ENCODE data around the gene MON1A.
A peak's percentile ranks its signal among the peaks of the same experiment; 100 is the strongest.
"Not testable (repeated sequence)": the region's sequence is repeated elsewhere in the genome, so short reads cannot be mapped to it uniquely, and the experiment has no call there.

Gene MON1A

DNA sequence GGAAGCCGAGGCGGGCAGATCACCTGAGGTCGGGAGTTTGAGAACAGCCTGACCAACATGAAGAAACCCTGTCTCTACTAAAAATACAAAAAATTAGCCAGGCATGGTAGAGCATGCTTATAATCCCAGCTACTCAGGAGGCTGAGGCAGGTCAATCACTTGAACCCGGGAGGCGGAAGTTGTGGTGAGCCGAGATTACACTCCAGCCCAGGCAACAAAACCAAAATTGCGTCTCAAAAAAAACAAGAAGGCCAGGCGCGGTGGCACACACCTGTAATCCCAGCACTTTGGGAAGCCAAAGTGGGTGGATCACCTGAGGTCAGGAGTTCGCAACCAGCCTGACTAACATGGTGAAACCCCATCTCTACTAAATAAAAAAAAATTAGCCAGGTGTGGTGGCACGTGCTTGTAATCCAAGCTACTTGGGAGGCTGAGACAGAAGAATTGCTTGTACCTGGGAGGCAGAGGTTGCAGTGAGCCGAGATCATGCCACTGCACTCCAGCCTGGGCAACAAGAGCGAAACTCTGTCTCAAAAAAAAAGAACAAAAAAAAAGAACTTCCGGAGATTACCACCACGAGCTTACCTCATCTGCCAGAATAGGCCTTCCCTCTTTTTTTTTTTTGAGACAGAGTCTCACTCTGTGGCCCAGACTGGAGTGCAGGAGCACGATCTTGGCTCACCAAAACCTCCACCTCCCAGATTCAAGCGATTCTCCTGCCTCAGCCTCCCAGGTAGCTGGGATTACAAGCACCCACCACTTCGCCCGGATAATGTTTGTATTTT, 11.6 kb downstream of the MON1A start:
- H3K4me3 ChIP-seq (ENCODE audit: low read depth, low read length); H3K4me1 ChIP-seq (ENCODE audit: control insufficient read depth, insufficient read depth, low read length); H3K27me3 ChIP-seq (ENCODE audit: control insufficient read depth, insufficient read depth, low read length); H3K36me3 ChIP-seq (ENCODE audit: control insufficient read depth, insufficient read depth, low read length); H3K9ac ChIP-seq (ENCODE audit: low read depth, low read length); H3K9me3 ChIP-seq (ENCODE audit: control insufficient read depth, insufficient read depth, low read length); H3K27ac ChIP-seq (ENCODE audit: low read depth, low read length): not testable (repeated sequence)

DNA sequence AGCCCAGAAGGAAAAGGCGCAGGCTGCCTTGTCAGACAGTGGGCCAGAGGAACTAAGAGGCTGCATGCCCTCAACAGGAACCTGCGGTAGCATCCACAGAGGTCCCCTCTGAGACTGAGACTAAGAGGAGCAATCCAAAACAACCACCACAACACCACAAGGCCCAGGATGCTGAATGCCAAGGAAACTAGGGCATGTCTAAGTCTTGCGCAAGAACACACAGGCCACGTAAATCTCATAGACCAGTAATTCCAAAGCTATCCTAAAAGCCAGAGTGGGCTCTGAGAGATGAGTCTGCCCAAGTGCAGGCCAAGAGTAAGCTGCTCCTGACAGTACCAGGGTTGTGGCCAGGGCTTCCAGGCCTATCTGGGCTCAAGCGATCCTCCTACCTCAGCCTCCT, 12.9 kb downstream of the MON1A start:
- H3K27ac ChIP-seq (ENCODE audit: low read depth, low read length) = no peak overlapping the region
- no peaks in the 10 kb centered on the region for H3K9me3 ChIP-seq (ENCODE audit: control insufficient read depth, insufficient read depth, low read length)
- H3K4me1 ChIP-seq (ENCODE audit: control insufficient read depth, insufficient read depth, low read length) = no peaks in the 10 kb centered on the region
- no peak overlapping the region for H3K9ac ChIP-seq (ENCODE audit: low read depth, low read length)
- no peaks in the 10 kb centered on the region for H3K27me3 ChIP-seq (ENCODE audit: control insufficient read depth, insufficient read depth, low read length)
- no peaks in the 10 kb centered on the region for H3K36me3 ChIP-seq (ENCODE audit: control insufficient read depth, insufficient read depth, low read length)
- H3K4me3 ChIP-seq (ENCODE audit: low read depth, low read length) = no peak overlapping the region

DNA sequence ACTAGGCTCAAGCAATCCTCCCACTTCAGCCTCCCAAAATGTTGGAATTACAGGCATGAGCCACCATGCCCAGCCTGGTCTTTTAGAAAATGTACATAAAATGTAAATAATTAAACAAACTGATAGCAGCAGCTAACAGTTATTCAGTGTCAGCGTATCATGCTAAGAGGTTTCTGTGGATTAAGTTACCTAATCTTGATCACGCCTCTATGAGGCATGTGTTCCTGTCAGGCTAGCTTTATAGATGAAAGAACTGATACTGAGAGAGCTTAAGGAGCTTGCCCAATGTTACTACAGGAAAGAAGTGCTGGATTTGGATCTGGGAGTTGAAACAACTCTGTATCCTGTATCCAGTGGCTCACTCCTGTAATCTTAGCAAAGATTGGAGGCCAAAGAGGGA, 14.7 kb downstream of the MON1A start:
- no peak overlapping the region for H3K9ac ChIP-seq (ENCODE audit: low read depth, low read length)
- H3K4me3 ChIP-seq (ENCODE audit: low read depth, low read length) = no peak overlapping the region
- H3K4me1 ChIP-seq (ENCODE audit: control insufficient read depth, insufficient read depth, low read length) = peaks cover 13% of the 10 kb centered on the region
- no peaks in the 10 kb centered on the region for H3K36me3 ChIP-seq (ENCODE audit: control insufficient read depth, insufficient read depth, low read length)
- no peak overlapping the region for H3K27ac ChIP-seq (ENCODE audit: low read depth, low read length)
- H3K27me3 ChIP-seq (ENCODE audit: control insufficient read depth, insufficient read depth, low read length) = no peaks in the 10 kb centered on the region; the same call in 1 of the 2 replicates
- no peaks in the 10 kb centered on the region for H3K9me3 ChIP-seq (ENCODE audit: control insufficient read depth, insufficient read depth, low read length)

DNA sequence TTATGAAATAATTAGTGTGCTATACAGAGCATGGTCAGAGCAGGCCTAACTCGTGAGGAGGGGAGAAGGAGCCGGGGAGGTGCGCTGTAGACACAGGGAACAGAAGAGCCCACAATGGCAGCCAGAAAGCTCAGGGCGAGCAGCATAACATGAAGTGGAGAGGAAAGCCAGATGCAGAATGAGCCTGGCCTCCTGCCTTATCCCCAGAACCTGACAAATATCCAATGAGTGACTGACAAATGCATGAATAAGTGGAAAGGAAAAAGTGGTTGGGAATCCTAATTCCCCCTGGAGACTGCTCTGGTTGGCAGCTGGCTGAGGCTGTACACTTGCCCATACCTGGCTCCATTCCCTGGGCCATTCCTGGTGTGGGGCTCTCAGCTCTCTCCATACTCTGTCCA, 16.7 kb downstream of the MON1A start:
- Histone ChIP-seq H3K36me3 (ENCODE audit: control insufficient read depth, insufficient read depth, low read length) (no peaks in the 10 kb centered on the region), H3K27ac (ENCODE audit: low read depth, low read length) (no peak overlapping the region), H3K27me3 (ENCODE audit: control insufficient read depth, insufficient read depth, low read length) (peaks cover 12% of the 10 kb centered on the region), H3K4me1 (ENCODE audit: control insufficient read depth, insufficient read depth, low read length) (peaks cover 24% of the 10 kb centered on the region), H3K4me3 (ENCODE audit: low read depth, low read length) (no peak overlapping the region), H3K9ac (ENCODE audit: low read depth, low read length) (no peak overlapping the region), H3K9me3 (ENCODE audit: control insufficient read depth, insufficient read depth, low read length) (no peaks in the 10 kb centered on the region)

DNA sequence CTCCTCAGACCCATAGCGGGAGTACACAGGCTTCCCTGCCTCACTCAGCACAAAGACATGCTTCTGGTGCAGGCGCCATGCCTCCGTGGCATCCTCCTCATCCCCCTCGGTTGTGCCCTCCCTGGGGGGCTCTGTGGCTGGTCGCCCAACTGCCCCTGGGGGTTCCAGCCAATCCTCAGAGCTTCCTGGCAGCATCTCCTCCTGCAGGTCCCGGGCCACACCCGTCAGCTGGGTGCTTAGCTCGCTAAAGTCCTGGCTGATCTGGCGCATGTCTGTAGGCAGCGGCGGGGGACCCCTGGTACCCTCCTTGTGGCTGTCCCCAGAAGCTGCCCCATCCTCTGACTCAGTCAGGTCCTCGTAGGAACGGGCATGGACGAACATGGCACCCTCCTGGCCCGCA, 18.0 kb downstream of the MON1A start:
- Histone ChIP-seq H3K36me3 (ENCODE audit: control insufficient read depth, insufficient read depth, low read length) (no peaks in the 10 kb centered on the region), H3K9me3 (ENCODE audit: control insufficient read depth, insufficient read depth, low read length) (no peaks in the 10 kb centered on the region), H3K4me3 (ENCODE audit: low read depth, low read length) (no peak overlapping the region), H3K27ac (ENCODE audit: low read depth, low read length) (no peak overlapping the region), H3K9ac (ENCODE audit: low read depth, low read length) (no peak overlapping the region), H3K4me1 (ENCODE audit: control insufficient read depth, insufficient read depth, low read length) (peaks cover 25% of the 10 kb centered on the region), H3K27me3 (ENCODE audit: control insufficient read depth, insufficient read depth, low read length) (peaks cover 12% of the 10 kb centered on the region)

DNA sequence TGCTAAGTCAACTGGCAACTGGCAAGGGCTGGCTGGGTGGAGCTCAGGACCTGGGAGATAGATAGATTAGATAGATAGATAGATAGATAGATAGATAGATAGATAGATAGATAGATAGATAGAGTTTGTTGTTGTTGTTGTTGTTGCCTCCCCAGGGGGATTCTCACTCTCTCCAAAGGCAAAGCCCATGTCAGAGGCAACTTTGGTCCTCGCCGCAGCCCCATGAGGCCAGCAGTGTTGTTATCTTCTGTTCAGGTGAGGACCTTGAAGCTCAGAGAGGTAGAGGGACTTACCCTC, 18.5 kb downstream of the MON1A start:
- peaks cover 12% of the 10 kb centered on the region for H3K27me3 ChIP-seq (ENCODE audit: control insufficient read depth, insufficient read depth, low read length)
- no peaks in the 10 kb centered on the region for H3K36me3 ChIP-seq (ENCODE audit: control insufficient read depth, insufficient read depth, low read length)
- H3K27ac ChIP-seq (ENCODE audit: low read depth, low read length) = no peak overlapping the region
- H3K9ac ChIP-seq (ENCODE audit: low read depth, low read length) = no peak overlapping the region
- H3K4me3 ChIP-seq (ENCODE audit: low read depth, low read length) = peak overlapping the region; percentile 50; the same call in 1 of the 2 replicates
- peaks cover 29% of the 10 kb centered on the region for H3K4me1 ChIP-seq (ENCODE audit: control insufficient read depth, insufficient read depth, low read length)
- H3K9me3 ChIP-seq (ENCODE audit: control insufficient read depth, insufficient read depth, low read length) = no peaks in the 10 kb centered on the region

DNA sequence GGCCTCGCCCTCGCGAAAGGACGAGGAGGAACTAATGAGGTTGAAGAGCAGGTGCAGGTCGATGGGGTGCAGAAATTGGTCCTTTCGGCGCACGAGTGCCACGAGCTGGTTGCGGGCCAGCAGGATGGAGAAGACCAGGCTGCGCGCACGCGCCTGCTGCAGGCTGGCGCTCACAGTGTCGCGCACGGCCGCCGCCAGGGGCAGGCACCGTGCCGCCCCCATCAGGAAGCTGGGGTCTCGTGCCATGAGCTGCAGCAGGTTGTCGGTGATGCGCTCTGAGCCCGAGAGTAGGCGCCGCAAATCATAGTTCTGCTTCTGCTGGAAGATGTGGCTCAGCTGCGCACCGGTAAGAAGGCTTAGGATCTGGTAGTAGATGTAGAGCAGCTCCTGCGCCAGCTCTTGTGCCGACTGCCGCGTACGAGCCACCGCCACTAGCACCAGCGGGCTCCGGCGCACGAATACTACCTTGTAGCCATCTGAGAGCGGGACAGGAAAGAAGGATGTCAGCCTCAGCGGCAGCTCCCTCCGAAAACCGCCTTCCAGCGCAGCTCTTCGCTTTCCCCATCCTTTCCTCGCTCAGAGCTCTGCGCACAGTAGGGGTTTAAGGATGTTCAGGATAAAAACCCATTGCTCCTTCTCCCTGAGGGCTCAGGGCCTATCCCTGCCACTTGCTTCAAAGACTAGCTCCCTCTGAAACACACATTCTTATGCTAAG, 19.0 kb downstream of the MON1A start:
- peaks cover 12% of the 10 kb centered on the region for H3K27me3 ChIP-seq (ENCODE audit: control insufficient read depth, insufficient read depth, low read length)
- H3K36me3 ChIP-seq (ENCODE audit: control insufficient read depth, insufficient read depth, low read length) = no peaks in the 10 kb centered on the region

DNA sequence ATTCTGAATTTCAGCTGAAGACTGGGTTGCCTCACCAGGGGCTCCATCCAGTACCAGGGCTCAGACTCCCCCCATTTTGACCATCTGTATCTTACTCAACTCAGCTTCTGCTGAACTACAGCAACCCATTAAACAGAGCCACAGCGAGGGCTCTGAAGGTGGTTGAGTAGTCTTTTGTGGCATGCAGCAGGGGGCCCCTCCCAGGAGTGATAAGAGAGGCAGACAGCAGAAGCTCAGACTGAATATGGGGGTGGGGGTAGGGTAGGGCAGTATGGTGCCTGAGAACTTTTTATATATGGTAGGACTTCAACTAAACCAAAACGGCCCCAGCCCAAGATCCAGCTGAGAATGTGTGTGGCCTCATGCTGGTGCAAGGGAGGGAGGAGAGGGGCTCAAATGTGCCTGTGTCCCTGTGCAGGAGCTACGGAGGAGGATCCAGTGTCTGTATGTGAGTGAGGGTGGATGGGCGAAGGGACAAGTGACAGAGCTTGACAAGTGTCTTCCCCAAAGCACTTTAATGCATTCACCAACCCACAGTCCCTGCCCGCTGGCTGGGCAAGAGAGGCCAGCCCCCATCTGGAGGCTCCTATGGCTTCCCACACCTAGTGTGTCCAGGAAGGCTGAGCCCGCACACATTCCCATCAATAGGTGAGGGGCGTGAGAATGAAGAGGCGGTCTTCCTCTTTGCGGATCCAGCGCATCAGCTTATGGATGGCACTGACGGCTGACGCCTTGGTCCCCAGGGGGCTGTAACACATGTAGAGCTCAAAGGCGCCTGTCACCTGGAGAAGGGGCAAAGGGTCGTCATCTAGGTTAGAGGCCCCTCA, 21.0 kb downstream of the MON1A start:
- Histone ChIP-seq H3K27me3 (ENCODE audit: control insufficient read depth, insufficient read depth, low read length) (peaks cover 12% of the 10 kb centered on the region), H3K4me3 (ENCODE audit: low read depth, low read length) (no peak overlapping the region), H3K27ac (ENCODE audit: low read depth, low read length) (no peak overlapping the region), H3K4me1 (ENCODE audit: control insufficient read depth, insufficient read depth, low read length) (peaks cover 38% of the 10 kb centered on the region), H3K9ac (ENCODE audit: low read depth, low read length) (no peak overlapping the region), H3K9me3 (ENCODE audit: control insufficient read depth, insufficient read depth, low read length) (no peaks in the 10 kb centered on the region), H3K36me3 (ENCODE audit: control insufficient read depth, insufficient read depth, low read length) (no peaks in the 10 kb centered on the region)

More for the DNA sequence above, 19.0 kb downstream of the MON1A start:
- Histone ChIP-seq H3K4me3 (ENCODE audit: low read depth, low read length) (peak overlapping the region; percentile 50), H3K9ac (ENCODE audit: low read depth, low read length) (no peak overlapping the region), H3K4me1 (ENCODE audit: control insufficient read depth, insufficient read depth, low read length) (peaks cover 34% of the 10 kb centered on the region), H3K27ac (ENCODE audit: low read depth, low read length) (no peak overlapping the region), H3K9me3 (ENCODE audit: control insufficient read depth, insufficient read depth, low read length) (no peaks in the 10 kb centered on the region)

DNA sequence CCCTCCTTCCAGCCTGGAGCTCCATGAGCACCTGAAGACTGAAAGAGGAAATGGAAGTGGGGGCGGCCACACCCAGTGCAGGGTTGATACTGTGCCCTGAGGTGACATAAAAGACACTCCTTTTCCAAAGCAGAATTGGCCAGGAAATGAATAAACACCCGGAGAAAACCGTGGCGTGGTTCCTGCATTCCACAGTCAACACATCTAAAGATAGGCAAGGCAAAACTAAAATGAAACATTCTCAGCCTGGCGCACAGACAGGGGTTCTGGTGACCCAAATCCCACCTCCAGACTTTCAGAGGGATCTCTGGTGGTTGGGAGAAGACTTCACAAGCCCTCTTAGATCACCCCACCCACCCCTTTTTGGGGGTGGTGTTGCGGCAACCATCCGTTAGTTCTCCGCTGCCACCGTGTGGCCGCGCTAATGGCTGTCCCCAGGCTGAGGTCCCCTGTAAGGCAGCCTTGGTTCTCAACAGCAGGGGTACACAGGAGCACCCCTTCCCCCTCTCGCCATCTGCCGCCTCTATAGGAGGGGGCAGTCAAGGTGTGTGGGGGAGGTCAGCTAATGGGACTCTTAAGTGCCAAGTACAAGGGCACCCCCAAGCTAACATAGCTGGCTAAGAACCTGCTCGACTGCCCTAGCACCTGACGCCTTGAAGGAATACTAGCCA, 23.4 kb downstream of the MON1A start:
- Histone ChIP-seq H3K27ac (ENCODE audit: low read depth, low read length) (no peak overlapping the region), H3K9me3 (ENCODE audit: control insufficient read depth, insufficient read depth, low read length) (no peaks in the 10 kb centered on the region), H3K4me3 (ENCODE audit: low read depth, low read length) (no peak overlapping the region), H3K4me1 (ENCODE audit: control insufficient read depth, insufficient read depth, low read length) (peaks cover 40% of the 10 kb centered on the region), H3K36me3 (ENCODE audit: control insufficient read depth, insufficient read depth, low read length) (no peaks in the 10 kb centered on the region), H3K27me3 (ENCODE audit: control insufficient read depth, insufficient read depth, low read length) (peaks cover 15% of the 10 kb centered on the region), H3K9ac (ENCODE audit: low read depth, low read length) (no peak overlapping the region)

DNA sequence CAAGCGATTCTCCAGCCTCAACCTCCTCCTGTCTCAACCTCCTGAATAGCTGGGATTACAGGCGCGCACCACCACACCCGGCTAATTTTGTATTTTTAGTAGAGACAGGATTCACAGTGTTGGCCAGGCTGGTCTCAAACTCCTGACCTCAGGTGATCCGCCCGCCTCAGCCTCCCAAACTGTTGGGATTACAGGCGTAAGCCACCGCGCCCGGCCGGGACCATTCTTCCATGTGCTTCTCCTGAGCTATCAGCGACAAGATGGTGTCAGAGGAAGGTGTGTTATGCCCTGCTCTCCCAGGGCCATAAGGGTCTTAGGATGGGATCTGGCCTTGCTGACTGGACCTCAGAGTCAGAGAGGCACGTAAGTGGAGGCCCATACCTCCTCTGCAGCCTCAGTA, 25.2 kb downstream of the MON1A start:
- H3K27ac ChIP-seq (ENCODE audit: low read depth, low read length); H3K4me3 ChIP-seq (ENCODE audit: low read depth, low read length); H3K9ac ChIP-seq (ENCODE audit: low read depth, low read length); H3K36me3 ChIP-seq (ENCODE audit: control insufficient read depth, insufficient read depth, low read length); H3K9me3 ChIP-seq (ENCODE audit: control insufficient read depth, insufficient read depth, low read length): not testable (repeated sequence)
- Histone ChIP-seq H3K27me3 (ENCODE audit: control insufficient read depth, insufficient read depth, low read length) (peaks cover 10% of the 10 kb centered on the region), H3K4me1 (ENCODE audit: control insufficient read depth, insufficient read depth, low read length) (peaks cover 28% of the 10 kb centered on the region)
